Measurements from ENCODE around the gene SHROOM3. TPM values are rescaled to one million over a fixed set of nuclear protein-coding genes. Genes with fewer than 3 reads are reported as not detected.

The SHROOM3 gene
- total RNA-seq, 2 experiments from 2014 or later: 0.06 to 0.10 TPM

DNA sequence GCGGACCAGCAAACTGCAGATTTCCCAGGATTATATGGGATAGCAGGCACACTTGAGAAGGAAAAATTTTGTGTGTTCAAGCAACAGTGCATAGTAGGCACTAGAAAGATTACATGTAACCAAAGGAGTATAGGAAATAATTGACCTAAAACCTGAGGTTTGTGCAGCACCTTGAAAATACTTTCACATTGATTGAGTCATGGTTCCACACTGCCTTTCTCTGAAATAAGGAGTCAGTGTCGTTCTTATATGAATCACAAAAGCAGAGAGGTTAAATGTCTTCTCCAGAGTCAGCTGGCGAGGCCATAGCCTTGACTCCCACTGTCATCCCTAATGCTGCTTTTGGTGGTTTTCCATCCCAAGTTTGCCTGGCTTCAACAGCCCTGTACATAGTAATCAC lies 324.0 kb downstream of the SHROOM3 start:
- no peak overlapping the region for H3K4me3 Mint-ChIP-seq
- peaks cover 10% of the 10 kb centered on the region for H3K27me3 Mint-ChIP-seq
- H3K27ac Mint-ChIP-seq: no peak overlapping the region
- peaks cover 12% of the 10 kb centered on the region for H3K4me1 Mint-ChIP-seq
- DNase-seq: no peak
- no peaks in the 10 kb centered on the region for H3K9me3 Mint-ChIP-seq
- H3K36me3 Mint-ChIP-seq: no peaks in the 10 kb centered on the region

DNA sequence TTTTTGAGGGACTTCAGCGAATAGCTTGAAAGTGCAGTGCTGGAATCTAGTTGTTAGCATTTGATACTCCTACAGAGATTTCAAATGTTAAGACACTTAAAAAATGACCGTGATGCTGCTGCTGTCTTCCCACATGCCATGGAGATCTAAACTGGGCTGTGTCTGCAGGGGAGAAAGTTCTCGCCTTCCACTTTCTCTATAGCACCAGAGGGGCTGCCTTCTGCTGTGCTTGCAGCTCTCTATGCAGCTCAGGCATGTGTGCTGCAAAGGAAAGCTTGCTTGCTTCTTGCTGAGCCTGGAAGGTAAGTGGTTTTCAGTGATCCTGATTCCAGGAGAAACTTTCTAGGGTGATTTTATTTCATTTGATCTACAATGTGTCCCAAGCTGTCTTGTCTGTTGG lies 325.2 kb downstream of the SHROOM3 start:
- H3K4me3 Mint-ChIP-seq: no peak overlapping the region
- H3K36me3 Mint-ChIP-seq: no peaks in the 10 kb centered on the region
- DNase-seq: no peak
- no peaks in the 10 kb centered on the region for H3K9me3 Mint-ChIP-seq
- no peak overlapping the region for H3K27ac Mint-ChIP-seq
- peaks cover 10% of the 10 kb centered on the region for H3K27me3 Mint-ChIP-seq
- peaks cover 12% of the 10 kb centered on the region for H3K4me1 Mint-ChIP-seq

DNA sequence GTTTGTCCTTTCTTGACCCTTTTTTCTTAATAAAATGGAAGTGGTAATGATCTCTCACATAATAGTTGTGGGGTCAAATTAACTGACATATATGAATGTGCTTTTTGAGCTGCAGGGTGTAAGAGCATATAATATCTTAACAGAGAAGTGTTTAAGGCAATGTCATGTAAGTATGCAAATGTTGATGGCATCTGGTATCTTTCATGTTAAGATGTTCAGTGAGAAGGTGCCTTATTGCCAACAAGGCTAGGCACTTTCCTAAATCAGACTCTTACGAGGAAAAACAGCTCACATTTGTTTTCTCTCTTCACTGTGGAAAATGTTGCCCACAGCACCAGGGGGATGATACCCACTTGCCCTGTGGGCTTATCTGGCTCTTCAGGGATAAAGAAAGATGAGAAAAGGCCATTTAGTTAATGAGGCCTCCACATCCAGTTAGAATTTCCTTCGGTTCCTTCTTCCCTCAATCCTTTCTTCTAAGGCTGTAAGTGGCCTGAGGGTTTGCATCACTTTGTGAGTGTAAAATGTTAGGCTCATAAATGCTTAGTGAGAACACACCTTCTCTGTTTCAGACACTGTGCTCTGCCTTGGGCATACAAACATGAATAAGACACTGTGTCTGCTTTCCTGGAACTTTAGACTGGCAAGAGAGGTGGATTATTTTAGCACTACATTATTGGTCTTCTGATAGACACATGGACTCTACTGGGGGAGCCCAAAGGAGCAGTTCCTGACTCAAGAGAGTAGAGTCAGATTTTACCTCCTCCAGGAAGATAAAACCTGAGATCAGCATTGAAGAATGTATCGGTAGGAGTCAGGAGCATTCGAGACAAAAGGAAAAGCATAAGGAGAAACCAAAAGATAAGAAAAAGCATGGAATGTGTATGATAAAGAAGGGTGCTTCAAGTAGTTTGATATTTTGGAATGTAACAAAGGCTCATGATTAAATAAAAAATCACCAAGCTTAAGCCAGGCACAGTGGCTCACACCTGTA lies 327.4 kb downstream of the SHROOM3 start:
- no peak for DNase-seq
- Mint-ChIP-seq H3K27me3 (peaks cover 10% of the 10 kb centered on the region), H3K9me3 (no peaks in the 10 kb centered on the region)

DNA sequence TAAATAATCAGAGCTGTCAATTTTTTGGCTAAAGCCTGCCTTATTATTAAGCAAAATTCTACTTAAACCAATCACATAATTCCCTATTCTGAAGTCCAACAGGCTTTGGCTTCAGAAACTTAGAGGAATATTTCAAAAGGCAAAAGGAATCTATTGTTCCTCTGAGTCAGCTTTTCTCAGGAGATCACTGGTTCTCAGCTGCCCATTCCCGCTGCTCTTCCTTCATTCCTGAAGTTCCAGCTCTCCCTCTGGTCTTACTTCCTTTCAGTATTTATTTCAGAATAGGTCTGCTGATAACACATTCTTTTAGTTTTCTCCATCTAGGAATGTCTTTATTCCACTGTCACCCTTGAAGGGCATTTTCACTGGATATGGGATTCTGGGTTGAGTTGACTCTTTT lies 329.2 kb downstream of the SHROOM3 start:
- Mint-ChIP-seq H3K4me1 (peaks cover 3% of the 10 kb centered on the region), H3K9me3 (no peaks in the 10 kb centered on the region), H3K27me3 (peaks cover 7% of the 10 kb centered on the region), H3K27ac (no peak overlapping the region), H3K36me3 (no peaks in the 10 kb centered on the region), H3K4me3 (no peak overlapping the region)
- DNase-seq: no peak

More for the DNA sequence above, 327.4 kb downstream of the SHROOM3 start:
- H3K4me3 Mint-ChIP-seq: no peak overlapping the region
- no peaks in the 10 kb centered on the region for H3K36me3 Mint-ChIP-seq
- H3K4me1 Mint-ChIP-seq: peaks cover 12% of the 10 kb centered on the region
- H3K27ac Mint-ChIP-seq: no peak overlapping the region

DNA sequence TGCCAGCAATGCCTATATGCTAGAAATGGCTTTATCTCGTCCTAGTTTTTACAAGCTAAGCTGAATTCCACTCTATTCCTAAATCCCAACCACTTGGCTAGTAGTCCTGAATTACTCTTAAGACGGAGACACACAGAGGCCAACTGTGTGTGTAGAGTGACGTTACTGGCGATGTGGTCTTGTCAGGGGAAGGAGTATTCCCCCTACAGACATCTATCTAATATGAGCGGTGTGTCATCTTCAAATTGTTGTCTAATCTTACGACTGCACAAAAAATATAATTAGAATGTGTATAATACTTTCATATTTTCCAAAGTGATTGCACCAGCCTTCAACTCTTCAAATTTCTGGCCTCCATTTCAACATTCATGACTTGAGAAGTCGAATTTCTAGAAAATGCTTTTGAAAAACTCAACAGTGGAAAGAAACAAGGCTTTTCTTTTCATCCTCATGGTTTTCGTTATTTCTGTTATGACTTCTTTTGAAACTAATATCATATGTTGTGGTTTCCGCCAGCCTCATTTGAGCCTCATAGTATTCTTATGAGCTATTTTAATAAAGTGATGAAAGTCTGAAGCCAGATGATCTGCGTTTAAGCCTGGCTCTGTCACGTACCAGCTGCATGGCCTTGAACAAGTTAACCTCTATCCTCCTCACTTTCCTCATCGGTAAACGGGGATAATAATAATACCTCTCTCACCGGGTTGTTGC lies 330.6 kb downstream of the SHROOM3 start:
- Mint-ChIP-seq H3K36me3 (no peaks in the 10 kb centered on the region), H3K4me1 (no peaks in the 10 kb centered on the region), H3K27ac (no peak overlapping the region), H3K9me3 (no peaks in the 10 kb centered on the region), H3K27me3 (peaks cover 7% of the 10 kb centered on the region), H3K4me3 (no peak overlapping the region)
- DNase-seq: no peak

DNA sequence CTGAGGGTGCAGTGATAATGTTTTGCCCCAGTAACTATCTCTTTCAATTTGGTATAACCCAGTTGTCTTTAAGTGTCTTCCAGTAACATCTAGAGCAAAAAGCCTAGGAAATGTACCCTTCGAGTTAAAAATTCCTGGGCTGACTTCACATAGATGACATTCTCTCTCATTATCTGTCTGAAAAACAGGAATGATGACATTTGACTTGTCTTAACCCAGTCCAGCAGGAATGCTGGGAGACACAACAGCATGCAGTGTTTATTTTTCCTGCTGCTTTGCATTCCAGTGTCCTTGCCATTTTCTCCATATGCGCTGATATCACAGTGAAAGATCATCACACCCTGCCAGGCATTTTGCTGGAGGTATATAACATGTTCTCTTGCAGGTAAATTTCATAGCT lies 333.0 kb downstream of the SHROOM3 start:
- Mint-ChIP-seq H3K9me3 (no peaks in the 10 kb centered on the region), H3K4me1 (no peaks in the 10 kb centered on the region), H3K36me3 (no peaks in the 10 kb centered on the region), H3K27ac (no peak overlapping the region), H3K27me3 (no peaks in the 10 kb centered on the region), H3K4me3 (no peak overlapping the region)
- DNase-seq: no peak

DNA sequence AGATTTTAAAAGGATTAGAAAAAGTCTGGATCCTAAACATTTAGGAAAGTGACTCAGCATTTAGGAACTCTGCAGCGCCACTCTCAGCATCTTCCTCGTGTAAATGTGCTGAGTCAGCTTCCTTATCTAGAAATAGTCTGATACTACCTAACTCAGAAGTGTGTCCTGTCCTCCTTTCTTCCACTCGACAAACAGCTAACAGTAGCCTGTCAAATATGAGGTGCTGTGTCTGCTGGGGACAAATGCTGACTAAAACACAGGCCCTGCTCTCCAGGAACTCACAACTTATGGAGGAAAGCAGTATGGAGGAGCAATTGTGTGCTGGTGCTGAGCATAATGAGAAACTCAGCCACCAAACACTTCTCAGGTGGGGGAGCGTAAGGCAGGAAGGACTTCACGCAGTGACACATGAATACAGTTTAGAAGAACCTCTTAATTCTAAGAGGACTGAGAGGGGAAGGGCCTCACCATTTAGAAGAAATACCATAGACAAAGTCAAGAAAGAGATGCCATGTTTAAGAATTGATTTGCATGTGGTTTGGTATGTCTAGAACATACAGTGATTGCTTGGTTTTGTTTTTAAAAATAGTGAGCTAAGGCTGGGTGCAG lies 337.6 kb downstream of the SHROOM3 start:
- DNase-seq: no peak
- no peaks in the 10 kb centered on the region for H3K36me3 Mint-ChIP-seq
- H3K27ac Mint-ChIP-seq: no peak overlapping the region
- no peaks in the 10 kb centered on the region for H3K4me1 Mint-ChIP-seq
- no peaks in the 10 kb centered on the region for H3K27me3 Mint-ChIP-seq
- no peak overlapping the region for H3K4me3 Mint-ChIP-seq
- H3K9me3 Mint-ChIP-seq: no peaks in the 10 kb centered on the region

DNA sequence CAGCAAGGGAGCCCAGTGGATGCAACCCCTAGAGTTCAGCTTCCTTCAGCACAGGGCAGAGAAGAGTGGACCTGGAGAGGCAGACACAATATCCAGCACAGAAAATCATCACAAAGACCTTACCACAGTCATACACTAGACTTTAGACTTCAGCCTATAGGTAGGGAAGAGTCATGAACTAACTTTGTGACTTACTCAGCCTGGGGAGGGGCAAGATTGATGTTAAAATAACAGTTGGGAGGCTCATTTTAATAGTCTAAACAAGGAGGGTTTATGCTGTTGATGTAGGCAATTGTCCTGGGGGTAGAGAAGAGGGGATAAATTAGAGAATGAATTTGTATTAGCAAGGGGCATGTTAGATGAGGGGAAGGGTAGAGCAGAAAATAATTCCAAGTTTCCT lies 338.7 kb downstream of the SHROOM3 start:
- Mint-ChIP-seq H3K27ac (no peak overlapping the region), H3K27me3 (no peaks in the 10 kb centered on the region), H3K9me3 (no peaks in the 10 kb centered on the region), H3K36me3 (no peaks in the 10 kb centered on the region), H3K4me1 (no peaks in the 10 kb centered on the region), H3K4me3 (no peak overlapping the region)
- no peak for DNase-seq

DNA sequence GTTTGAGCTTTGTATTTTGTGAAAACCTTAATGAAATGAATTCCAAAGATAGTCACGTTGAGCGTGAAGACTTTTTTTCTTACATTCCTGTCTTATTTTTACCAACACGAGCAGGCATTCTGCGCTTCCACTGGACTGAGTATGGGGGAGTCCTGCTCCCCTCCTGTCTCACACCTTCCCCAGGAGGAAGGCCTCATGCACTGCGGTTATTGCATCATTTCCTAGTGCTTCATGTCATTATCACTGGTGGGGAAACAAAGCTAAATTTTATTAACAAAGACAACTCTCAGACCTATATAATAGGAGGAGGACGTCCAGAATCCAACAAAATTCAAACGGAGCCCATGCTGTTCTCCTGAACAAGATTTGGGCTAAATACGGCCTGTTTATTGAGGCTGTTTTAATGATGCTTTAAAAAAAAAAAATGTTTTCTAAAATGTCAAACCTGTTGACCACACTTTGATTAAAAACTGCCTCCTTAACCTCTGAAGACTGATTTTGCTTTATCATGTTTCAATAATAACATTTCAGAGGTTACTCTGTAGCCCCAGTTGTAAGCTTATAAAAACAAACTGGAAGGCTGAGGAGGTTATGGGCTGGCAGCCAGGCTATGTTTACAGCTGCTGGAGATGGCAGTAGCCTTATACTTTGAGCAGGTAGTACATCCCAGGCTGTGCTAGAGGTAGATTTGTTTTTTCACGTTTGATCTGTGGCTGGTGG lies 344.9 kb downstream of the SHROOM3 start:
- Mint-ChIP-seq H3K4me1 (peaks cover 2% of the 10 kb centered on the region), H3K27ac (no peak overlapping the region), H3K9me3 (no peaks in the 10 kb centered on the region)

DNA sequence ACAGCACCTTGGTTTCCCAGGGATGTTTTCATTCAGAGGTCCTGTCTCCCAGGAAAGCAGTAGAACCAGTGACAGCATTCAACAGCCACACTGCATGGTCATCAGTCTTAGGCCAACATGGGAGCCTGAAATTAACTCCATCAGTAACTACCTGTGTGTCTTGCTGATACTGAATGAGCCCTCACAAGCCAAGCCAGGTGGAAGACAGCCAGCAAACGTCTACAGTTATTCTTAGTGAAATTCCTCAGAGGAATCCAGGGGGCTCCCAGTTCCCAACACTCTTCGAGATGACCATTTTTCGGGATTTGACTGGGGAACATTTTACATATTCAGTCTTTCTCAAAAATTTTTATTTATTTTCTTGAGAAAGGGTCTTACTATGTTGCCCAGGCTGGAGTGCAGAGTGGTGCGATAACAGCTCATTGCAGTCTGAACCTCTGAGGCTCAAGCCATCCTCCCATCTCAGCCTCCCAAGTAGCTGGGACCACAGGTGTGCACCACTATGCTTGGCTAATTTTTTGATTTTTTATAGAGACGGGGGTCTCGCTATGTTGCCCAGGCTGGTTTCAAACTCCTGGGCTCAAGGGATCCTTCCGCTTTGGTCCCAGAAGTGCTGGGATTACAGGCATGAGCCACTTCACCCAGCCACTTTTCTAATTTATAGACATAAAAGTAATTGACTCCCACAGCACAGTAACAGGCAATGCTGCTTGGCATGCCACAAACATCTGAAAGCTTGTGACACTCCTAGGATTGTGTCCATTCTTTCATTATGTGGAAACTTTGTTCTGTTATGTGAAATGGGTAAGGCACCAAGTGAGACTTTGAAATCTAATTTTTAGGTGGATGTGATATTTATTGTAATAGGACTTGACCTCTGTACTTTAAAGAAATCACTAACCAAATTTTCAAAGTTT lies 346.0 kb downstream of the SHROOM3 start:
- no peak for DNase-seq
- Mint-ChIP-seq H3K27ac (no peak overlapping the region), H3K4me3 (no peak overlapping the region), H3K36me3 (no peaks in the 10 kb centered on the region), H3K27me3 (peaks cover 5% of the 10 kb centered on the region), H3K9me3 (no peaks in the 10 kb centered on the region), H3K4me1 (peaks cover 2% of the 10 kb centered on the region)

More for the DNA sequence above, 344.9 kb downstream of the SHROOM3 start:
- no peak overlapping the region for H3K4me3 Mint-ChIP-seq
- no peaks in the 10 kb centered on the region for H3K36me3 Mint-ChIP-seq
- H3K27me3 Mint-ChIP-seq: peaks cover 5% of the 10 kb centered on the region
- DNase-seq: no peak

DNA sequence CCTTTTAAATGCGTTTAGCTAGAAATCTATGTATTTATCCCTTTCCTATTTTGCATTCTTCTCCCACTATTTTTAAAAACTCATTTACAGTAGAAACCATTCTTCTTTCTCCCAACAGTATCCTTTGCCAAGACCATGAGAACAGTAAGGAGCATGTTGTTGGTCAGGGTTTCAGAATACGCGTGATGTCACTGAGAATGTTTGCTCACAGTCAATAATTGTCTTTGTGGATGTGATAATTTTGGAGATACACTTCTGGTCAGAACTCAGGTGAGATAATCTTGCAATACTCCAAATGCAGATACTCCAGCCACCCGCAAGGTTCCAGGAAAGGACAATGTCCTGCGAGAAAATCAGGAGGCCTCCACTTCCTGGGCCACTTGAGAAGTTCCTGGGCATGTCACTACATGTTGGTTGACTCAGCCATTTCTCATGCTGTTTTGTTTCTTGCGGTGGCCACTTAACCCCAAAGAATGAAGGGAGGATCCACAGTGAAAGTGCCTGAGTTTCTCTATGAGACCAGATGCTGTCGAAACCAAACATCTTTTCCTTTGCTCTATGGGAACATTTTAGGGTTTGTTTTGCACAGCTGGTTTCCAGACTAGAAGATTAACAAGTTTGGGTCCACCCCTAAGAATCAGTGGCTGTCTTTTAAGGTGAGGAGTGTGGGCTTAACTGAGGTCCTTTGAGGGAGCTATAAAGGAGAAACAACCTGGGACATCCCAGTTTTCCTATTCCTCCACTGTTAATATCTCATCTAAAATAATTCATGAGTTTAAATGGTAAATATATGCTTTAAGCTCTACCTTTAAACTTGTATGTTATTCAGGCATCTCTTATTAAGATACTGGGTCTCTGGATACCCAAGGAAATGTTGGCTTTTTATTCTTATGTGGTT lies 346.9 kb downstream of the SHROOM3 start:
- peaks cover 2% of the 10 kb centered on the region for H3K4me1 Mint-ChIP-seq
- H3K27me3 Mint-ChIP-seq: peaks cover 5% of the 10 kb centered on the region
- no peak overlapping the region for H3K27ac Mint-ChIP-seq
- no peaks in the 10 kb centered on the region for H3K36me3 Mint-ChIP-seq
- DNase-seq: no peak
- H3K9me3 Mint-ChIP-seq: no peaks in the 10 kb centered on the region
- no peak overlapping the region for H3K4me3 Mint-ChIP-seq

DNA sequence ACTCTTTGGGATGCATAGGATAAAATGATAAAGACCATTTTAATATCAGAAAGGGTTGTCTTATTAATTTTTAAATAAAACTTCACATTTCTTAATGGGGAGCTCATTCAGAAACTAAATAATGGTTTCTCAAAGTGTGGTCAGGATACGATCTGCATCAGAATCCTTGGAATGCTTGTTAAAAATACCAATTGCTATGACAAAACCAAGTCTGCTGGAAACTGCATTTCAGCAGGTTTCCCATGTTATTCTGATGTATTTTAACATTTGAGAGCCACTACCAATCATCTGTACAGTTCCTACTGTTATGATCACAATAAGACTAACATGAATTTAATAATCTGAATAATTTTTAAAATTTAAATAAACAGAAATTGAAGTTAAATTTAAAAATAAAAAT lies 347.8 kb downstream of the SHROOM3 start:
- H3K27me3 Mint-ChIP-seq: peaks cover 5% of the 10 kb centered on the region
- no peaks in the 10 kb centered on the region for H3K36me3 Mint-ChIP-seq
- H3K27ac Mint-ChIP-seq: no peak overlapping the region
- H3K4me1 Mint-ChIP-seq: peaks cover 2% of the 10 kb centered on the region
- no peaks in the 10 kb centered on the region for H3K9me3 Mint-ChIP-seq
- no peak overlapping the region for H3K4me3 Mint-ChIP-seq
- DNase-seq: no peak

DNA sequence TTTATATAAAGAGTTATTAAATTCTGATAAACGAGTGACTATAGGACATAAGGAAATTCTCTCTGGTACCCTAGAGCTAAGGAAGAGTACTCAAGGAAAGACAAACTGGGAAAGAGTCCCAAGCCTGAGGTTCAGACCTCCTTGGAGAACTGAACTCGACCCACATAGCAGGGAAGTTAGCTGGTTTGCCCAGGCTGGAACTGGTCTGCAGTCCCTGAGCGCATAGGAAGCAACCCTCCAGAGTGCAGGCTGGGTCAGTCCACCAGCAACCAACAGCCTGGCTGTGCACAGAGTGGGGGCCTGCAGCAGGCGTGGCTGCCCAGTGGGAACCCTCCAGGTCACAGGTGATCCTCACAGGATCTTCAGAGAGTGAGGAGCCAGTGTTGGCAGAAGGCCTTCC lies 348.8 kb downstream of the SHROOM3 start:
- peaks cover 8% of the 10 kb centered on the region for H3K27me3 Mint-ChIP-seq
- H3K4me3 Mint-ChIP-seq: no peak overlapping the region
- H3K36me3 Mint-ChIP-seq: no peaks in the 10 kb centered on the region
- no peak for DNase-seq
- peaks cover 2% of the 10 kb centered on the region for H3K4me1 Mint-ChIP-seq
- no peaks in the 10 kb centered on the region for H3K9me3 Mint-ChIP-seq
- no peak overlapping the region for H3K27ac Mint-ChIP-seq

All from activated naive CD8-positive, alpha-beta T cell treated with anti-CD3 and anti-CD28 coated beads for 36 hours (primary cell).